ENCODE results near the gene DDX41. TPM values are rescaled to one million over a fixed set of nuclear protein-coding genes. Genes with fewer than 3 reads are reported as not detected.
A peak's percentile ranks its signal among the peaks of the same experiment; 100 is the strongest.

Gene DDX41
- total RNA-seq, 1 experiment from 2014 or later, result 133 TPM

GRCh38 chr5:177491429-177491945, 25.3 kb downstream of the DDX41 start:
- Histone ChIP-seq H2BK120ac (ENCODE audit: low read depth, low read length, poor library complexity, severe bottlenecking) (no peak overlapping the region), H4K20me1 (ENCODE audit: control insufficient read depth, insufficient read depth, insufficient read length) (no peaks in the 10 kb centered on the region), H3K23ac (ENCODE audit: insufficient read length, low read depth, low read length) (no peak overlapping the region), H4K8ac (replicated peaks; ENCODE audit: insufficient read length, low read depth, low read length) (no peak overlapping the region), H3K79me1 (ENCODE audit: insufficient read depth, low read depth, low read length, poor library complexity, severe bottlenecking) (no peaks in the 10 kb centered on the region), H3T11ph (ENCODE audit: low read length) (no peak overlapping the region), H3K4me1 (ENCODE audit: insufficient read depth, low read length) (peaks cover 5% of the 10 kb centered on the region; the same call in 1 of the 2 replicates), H4K5ac (ENCODE audit: insufficient read length, low read depth, low read length) (no peak overlapping the region), H2AK5ac (ENCODE audit: insufficient read length, low read length) (no peak overlapping the region), H3K27me3 (ENCODE audit: insufficient read depth, low read length) (no peaks in the 10 kb centered on the region), H4K91ac (ENCODE audit: insufficient read length, low read depth, low read length) (no peak overlapping the region), H3K56ac (ENCODE audit: insufficient read length, low read depth, low read length) (no peak overlapping the region), H3K9me3 (ENCODE audit: control insufficient read depth, low read depth, low read length) (no peaks in the 10 kb centered on the region), H3K4me2 (ENCODE audit: insufficient read depth, insufficient read length, low read length) (no peak overlapping the region), H3K18ac (ENCODE audit: insufficient read length, low read depth, low read length) (no peak overlapping the region), H3K4ac (ENCODE audit: low read depth, low read length) (no peak overlapping the region), H2BK5ac (ENCODE audit: insufficient read length, low read length) (no peak overlapping the region), H3K14ac (ENCODE audit: insufficient read depth, low read length) (no peak overlapping the region), H2BK12ac (ENCODE audit: insufficient read length, low read depth, low read length) (no peak overlapping the region), H3K79me2 (ENCODE audit: insufficient read depth, low read length) (no peaks in the 10 kb centered on the region), H2BK20ac (ENCODE audit: low read depth, low read length, poor library complexity, severe bottlenecking) (no peak overlapping the region), H3K27ac (ENCODE audit: insufficient read length, low read depth, low read length) (no peak overlapping the region), H3K9ac (ENCODE audit: extremely low read depth, insufficient read length, low read length) (no peak overlapping the region), H2AFZ (ENCODE audit: low read length) (no peak overlapping the region), H2BK15ac (ENCODE audit: low read depth, low read length) (no peak overlapping the region), H3K23me2 (ENCODE audit: insufficient read length, low read depth, low read length, poor library complexity, severe bottlenecking) (peaks cover 4% of the 10 kb centered on the region)
- H3K27ac Mint-ChIP-seq, result peak overlapping the region in 2 of 3 experiments; percentile 58 to 87; a peak in 2 of 7 replicates
- H3K36me3 Mint-ChIP-seq (ENCODE audit: insufficient read depth in 1 of 3, low read depth in 3 of 3), result peaks cover 40 to 68% (median 64%) of the 10 kb centered on the region in 3 experiments
- DNase-seq, result peak; percentile 92
- H3K27me3 Mint-ChIP-seq (ENCODE audit: low read depth), result no peaks in the 10 kb centered on the region
- H3K4me3 Mint-ChIP-seq, result no peak overlapping the region
- H3K4me1 Mint-ChIP-seq, result peaks cover 20 to 43% of the 10 kb centered on the region in 2 experiments
- WGBS (ENCODE audit: extremely low coverage, insufficient read length, low lambda C conversion rate), result no CpG with 5 or more reads among the region's 43 CpGs
- H3K9me3 Mint-ChIP-seq, result no peaks in the 10 kb centered on the region; a peak in 1 of 5 replicates
- peak; percentile 100; the same call in 2 of the 3 replicates for TF ChIP-seq CTCF (conservative IDR thresholded peaks at IDR 0.05)

Measured in H9 (cell line).